Stimulated activated CD8-positive, alpha-beta memory T cell treated with anti-CD3 and anti-CD28 coated beads, Interleukin-2, amount 100 ng/mL, for 48 hours (primary cell): ENCODE data around the gene PURB.
"Not testable (repeated sequence)": the region's sequence is repeated elsewhere in the genome, so short reads cannot be mapped to it uniquely, and the experiment has no call there.

Source experiments
- DNase-seq, 2 donors: peaks; one replicate each; pipeline ENCODE4 v3.0.0-alpha.2; 2020; ENCODE audit warnings: low read depth in 2 of 2

The PURB gene

GRCh38 chr7:44891791-44892190, 6.5 kb upstream of the PURB start:
- no peak for DNase-seq

DNA sequence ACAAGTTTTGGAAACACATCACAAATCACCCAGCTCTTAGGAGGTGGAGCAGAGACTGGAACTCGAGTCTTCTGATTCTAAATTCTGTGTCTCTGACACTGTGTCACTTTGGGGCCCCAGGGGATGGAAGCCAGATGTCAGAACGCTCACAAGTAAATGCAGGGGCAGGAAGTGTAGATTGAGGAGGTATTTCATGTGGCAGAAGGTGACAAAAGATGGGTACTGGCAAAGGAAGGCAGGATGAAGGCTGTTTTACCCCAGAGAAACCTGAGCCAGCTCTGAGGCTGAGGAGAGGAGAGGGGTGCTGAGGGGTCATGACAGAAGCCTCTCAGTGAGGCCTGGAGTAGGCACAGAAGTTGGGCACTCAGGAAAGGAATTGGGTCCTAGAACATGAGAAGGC, 6.0 kb upstream of the PURB start:
- no peak for DNase-seq

DNA sequence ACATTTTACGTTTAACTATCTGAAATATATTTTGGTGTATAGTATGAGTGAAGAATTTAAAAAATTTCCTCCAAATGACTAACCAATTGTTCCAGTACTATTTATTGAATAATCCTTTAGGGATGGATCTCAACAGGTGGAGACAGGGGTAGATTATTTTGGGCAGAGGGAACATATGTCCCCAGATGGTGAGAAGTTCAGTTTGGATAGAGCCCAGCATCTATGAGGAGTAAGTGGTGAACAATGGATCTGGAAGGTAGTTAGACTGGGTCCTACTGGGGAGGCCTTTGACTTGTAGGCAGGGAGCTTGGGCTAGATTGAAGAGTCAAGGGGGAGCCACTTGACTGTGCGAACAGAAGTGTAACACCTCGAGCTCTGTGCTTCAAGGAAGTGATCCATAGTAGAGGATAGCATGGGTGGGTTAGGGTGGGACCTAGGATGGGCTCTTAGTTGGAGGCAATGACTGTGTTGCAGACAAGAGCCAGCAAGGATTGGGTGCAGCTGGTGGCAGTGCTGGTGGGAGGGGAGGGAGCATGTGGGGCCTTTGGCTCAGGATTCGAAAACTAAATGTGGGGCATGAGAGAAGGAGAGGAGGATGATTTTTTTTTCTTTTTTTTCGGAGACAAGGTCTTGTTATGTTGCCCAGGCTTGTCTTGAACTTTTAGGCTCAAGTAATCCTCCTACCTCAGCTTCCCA, 3.9 kb upstream of the PURB start:
- no peak for DNase-seq

- no peak for DNase-seq
Measured at GRCh38 chr7:44887293-44887692, 2.0 kb upstream of the PURB start.

- peak; percentile 25 for DNase-seq
Measured at GRCh38 chr7:44884621-44885393, 523 bp downstream of the PURB start.

DNA sequence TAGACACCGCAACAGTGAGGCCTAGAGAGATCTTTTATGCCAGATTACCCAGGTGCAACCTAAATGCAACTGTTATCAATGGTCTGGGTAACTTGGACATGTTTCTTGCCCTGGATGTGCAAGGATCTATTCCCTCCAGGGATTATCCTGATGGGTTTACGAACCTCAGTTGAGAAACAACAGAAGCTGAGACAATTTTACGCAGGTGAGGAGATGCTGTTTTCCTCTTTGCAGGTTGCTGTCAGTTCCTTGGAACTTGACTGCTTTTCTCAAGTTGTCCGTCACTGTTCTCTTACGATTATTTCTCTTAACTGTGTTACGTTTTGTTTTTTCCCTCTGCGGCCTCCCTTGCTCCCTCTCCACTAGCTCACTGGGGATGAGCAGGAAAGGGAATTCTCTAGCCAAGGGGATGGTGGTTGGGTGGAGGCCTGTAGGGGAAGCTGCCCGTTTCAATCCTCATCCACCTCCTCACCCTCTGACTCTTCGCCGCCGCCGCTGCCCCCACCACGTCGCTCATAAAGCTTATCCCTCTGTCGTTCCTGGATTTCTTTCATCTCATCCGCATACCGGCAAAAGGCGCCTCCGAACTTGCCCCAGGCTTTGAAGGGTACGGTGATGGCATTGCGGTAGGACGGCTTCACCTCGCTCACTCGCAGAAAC, 1.2 kb downstream of the PURB start:
- no peak for DNase-seq

GRCh38 chr7:44882899-44883298, 2.4 kb downstream of the PURB start:
- no peak for DNase-seq

DNA sequence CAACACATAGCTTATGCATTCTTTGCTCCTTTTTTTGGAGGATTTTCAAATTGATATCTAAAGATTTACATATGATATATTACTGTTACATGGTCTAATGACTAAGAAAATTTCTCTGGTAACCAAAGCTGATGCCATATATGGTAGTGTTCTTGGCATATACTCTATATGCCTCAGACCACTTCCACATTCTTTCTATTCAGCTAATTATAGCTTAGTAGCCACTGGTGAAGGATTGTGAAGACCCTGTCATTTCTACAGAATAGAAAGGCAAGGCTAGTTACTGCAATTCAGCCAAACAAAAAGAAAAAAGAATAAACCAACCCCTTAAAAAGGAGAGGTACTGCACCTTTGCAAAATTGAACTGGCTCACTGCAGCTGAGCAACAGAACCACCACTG, 3.7 kb downstream of the PURB start:
- DNase-seq: no peak

GRCh38 chr7:44881066-44881600, 4.2 kb downstream of the PURB start:
- no peak for DNase-seq

GRCh38 chr7:44880317-44881018, 4.9 kb downstream of the PURB start:
- no peak for DNase-seq

GRCh38 chr7:44876393-44876792, 8.9 kb downstream of the PURB start:
- DNase-seq: no peak

- no peak for DNase-seq
Measured at GRCh38 chr7:44875241-44875640, 10.1 kb downstream of the PURB start.

- DNase-seq: no peak
Measured at GRCh38 chr7:44872787-44873186, 12.5 kb downstream of the PURB start.

DNA sequence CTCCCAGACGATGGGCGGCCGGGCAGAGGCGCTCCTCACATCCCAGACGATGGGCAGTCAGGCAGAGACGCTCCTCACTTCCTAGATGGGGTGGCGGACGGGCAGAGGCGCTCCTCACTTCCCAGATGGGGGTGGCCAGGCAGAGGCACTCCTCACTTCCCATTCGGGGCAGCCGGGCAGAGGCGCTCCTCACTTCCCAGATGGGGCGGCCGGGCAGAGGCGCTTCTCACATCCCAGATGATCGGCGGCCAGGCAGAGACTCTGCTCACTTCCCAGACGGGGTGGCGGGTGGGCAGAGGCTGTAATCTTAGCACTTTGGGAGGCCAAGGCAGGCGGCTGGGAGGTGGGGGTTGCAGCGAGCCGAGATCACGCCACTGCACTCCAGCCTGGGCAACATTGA, 13.4 kb downstream of the PURB start:
- DNase-seq: not testable (repeated sequence)

- DNase-seq: not testable (repeated sequence)
Measured at GRCh38 chr7:44870780-44871179, 14.6 kb downstream of the PURB start.

DNA sequence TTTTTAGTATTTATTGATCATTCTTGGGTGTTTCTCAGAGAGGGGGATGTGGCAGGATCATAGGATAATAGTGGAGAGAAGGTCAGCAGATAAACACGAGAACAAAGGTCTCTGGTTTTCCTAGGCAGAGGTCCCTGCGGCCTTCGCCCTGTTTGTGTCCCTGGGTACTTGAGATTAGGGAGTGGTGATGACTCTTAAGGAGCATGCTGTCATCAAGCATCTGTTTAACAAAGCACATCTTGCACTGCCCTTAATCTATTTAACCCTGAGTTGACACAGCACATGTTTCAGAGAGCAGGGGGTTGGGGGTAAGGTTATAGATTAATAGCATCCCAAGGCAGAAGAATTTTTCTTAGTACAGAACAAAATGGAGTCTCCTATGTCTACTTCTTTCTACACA, 15.0 kb downstream of the PURB start:
- not testable (repeated sequence) for DNase-seq

GRCh38 chr7:44867073-44867995, 18.0 kb downstream of the PURB start:
- DNase-seq: no peak

DNA sequence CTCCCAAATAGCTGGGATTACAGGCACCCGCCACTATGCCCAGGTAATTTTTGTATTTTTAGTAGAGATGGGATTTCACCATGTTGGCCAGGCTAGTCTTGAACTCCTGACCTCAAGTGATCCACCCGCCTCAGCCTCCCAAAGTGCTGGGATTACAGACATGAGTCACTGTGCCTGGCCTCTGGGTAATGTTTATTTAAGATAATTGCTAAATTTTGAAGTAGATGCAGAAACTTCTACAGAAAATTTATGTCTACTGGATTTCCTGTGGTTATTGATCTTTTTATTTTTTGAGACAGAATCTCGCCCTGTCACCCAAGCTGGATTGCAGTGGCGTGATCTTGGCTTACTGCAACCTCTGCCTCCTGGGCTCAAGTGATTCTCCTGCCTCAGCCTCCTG, 23.4 kb downstream of the PURB start:
- not testable (repeated sequence) for DNase-seq

DNA sequence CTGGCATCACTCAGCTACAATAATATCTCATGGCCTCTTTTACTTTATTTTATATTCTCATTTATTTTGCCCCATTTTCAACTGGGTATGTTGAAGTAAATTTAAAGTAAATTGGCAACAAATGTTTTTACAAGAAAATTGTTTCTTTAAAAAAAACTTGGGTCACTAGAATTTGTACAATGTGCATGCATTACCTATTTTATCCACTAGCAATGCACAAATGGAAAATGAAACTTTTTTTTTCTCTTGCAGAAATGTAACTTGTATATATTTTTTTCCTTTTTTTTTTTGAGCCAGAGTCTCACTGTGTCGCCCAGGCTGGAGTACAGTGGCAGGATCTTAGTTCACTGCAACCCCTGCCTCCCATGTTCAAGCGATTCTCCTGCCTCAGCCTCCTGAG, 27.2 kb downstream of the PURB start:
- no peak for DNase-seq

- no peak for DNase-seq
Measured at GRCh38 chr7:44854644-44855364, 30.5 kb downstream of the PURB start.
